ENCODE measurements around the gene CNN1. TPM values are rescaled to one million over a fixed set of nuclear protein-coding genes. Genes with fewer than 3 reads are reported as not detected.
A peak's percentile ranks its signal among the peaks of the same experiment; 100 is the strongest.
"Not testable (repeated sequence)": the region's sequence is repeated elsewhere in the genome, so short reads cannot be mapped to it uniquely, and the experiment has no call there.

The CNN1 gene
- total RNA-seq, 1 donor from 2014 or later, result 27.3 TPM

DNA sequence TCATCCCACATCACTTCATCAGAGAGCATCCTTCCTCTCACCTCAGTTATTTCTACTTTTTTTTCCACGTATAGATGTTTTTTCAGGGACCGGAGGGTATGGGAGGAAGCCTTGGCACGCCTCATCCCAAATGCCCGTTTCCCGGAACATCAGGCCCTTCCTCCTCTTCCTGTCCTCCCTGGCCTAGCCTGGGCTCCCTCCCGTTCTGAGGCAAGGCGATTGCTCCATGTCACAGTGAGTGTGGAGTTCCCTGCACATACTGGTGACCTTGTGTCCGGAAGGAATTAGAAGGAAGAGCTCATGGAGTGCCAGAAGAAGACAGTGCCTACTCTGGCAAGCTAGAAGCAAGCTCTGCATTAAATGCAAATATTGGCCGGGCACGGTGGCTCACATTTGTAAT lies 57.5 kb downstream of the CNN1 start:
- Histone ChIP-seq H3K4me3 (no peak overlapping the region), H3K27me3 (no peaks in the 10 kb centered on the region), H3K36me3 (no peaks in the 10 kb centered on the region), H3K4me1 (no peaks in the 10 kb centered on the region), H3K27ac (no peak overlapping the region), H3K9me3 (no peaks in the 10 kb centered on the region)
- intact Hi-C loops (cut with DNase I), result no loop called here
- no peak for TF ChIP-seq CTCF (IDR thresholded peaks at IDR 0.05)
- DNase-seq (peak; percentile 48), ATAC-seq (no peak)

DNA sequence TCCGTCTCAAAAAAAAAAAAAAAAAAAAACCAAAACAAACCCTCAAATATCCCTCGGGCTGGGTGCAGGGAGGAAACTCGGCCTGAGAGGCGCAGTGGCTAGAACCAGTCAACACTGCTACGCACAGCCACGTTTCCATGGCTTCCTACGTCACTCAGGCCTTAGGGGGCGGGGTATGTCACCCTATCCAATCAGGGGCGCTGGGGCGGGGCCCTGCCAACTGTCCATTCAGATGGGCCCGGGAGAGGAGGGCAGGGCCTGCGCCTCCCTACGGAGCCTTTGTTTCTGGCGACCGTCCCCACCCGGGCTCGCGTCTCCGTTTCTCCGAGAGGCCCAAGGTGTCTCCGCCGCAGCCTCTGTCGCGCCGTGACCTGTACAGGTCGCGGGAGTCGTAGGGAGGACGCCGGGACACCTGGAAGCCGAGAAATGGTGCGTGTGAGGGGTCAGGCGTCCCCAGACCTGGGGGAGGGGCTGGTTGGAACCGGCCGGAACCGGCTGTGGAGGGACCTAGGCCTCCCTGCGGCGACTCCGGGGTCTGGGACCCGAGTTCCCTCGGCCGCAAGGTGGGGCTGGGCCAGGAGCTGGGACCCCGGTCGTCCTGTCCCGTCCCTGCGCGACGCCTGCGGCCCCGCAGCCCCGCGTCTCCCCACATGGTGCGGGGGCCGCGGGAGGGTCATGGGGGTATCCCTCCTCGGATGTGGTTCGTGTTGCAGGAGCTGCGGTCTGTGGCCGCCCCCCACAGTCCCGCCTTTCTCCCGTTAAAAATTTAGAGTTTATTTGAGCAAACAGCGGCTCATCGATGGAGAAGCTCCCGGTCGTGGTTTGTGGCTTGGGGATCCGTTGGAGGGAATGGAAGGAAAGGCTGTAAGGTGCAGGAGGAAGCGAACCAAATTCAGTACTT lies 58.8 kb downstream of the CNN1 start, which contains the start of gene ZNF627:
Gene ZNF627 (plus strand): TSS at position 282 of the 901 bp plus-strand sequence. CDS start 145 bp downstream, at position 427.
- peak; percentile 100 for ATAC-seq
- Histone ChIP-seq H3K4me3 (peak within 1 kb of the TSS; percentile 86), H3K36me3 (no peaks in the 10 kb centered on the region), H3K9me3 (no peaks in the 10 kb centered on the region), H3K4me1 (no peaks in the 10 kb centered on the region), H3K27me3 (no peaks in the 10 kb centered on the region), H3K27ac (peak within 1 kb of the TSS; percentile 97)
- TF ChIP-seq CTCF (IDR thresholded peaks at IDR 0.05), result peak; percentile 32
- intact Hi-C loops (cut with DNase I), result no loop called here
- DNase-seq, result peak; percentile 99

DNA sequence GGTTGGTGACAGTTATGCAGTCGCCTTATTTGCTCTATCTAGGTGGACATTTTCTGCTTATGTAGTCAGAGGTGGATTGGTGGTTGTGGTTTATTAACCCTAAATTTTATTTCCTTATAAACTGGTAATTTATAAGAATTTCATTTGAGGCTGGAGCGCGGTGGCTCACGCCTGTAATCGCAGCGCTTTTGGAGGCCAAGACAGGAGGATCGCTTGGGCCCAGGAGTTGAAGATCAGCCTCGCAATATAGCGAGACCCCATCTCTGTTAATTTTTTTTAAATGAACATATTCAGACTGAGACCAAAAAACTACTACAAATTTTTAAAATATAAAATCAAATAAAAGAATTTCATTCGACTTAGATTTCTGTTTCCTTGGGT lies 59.4 kb downstream of the CNN1 start:
- Histone ChIP-seq H3K36me3 (no peaks in the 10 kb centered on the region), H3K4me3 (peak overlapping the region; percentile 86), H3K4me1 (no peaks in the 10 kb centered on the region), H3K27ac (peak overlapping the region; percentile 97), H3K9me3 (no peaks in the 10 kb centered on the region), H3K27me3 (no peaks in the 10 kb centered on the region)
- ATAC-seq (no peak), DNase-seq (no peak)
- intact Hi-C loops (cut with DNase I), result no loop called here
- no peak for TF ChIP-seq CTCF (IDR thresholded peaks at IDR 0.05)

DNA sequence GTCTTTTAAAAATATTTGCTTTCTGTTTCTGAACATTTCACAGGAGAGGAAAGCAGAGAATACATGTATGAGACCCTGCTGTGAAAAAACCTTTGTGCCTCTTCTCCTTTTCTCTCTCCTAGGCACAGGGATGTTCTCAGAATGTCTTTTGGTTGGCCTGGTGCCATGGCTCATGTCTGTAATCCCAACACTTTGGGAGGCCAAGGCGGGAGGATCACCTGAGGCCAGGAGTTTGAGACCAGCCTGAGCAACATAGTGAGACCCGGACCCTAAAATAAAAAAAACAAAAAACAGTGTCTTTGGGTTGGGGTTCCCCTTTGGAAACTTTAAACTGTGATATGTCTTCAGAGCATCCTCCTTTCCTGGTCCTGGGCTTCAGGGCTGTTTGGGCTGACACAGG lies 60.1 kb downstream of the CNN1 start:
- Histone ChIP-seq H3K27me3 (no peaks in the 10 kb centered on the region), H3K4me1 (no peaks in the 10 kb centered on the region), H3K36me3 (no peaks in the 10 kb centered on the region), H3K9me3 (no peaks in the 10 kb centered on the region), H3K27ac (no peak overlapping the region), H3K4me3 (no peak overlapping the region)
- no peak for ATAC-seq
- DNase-seq, result no peak
- intact Hi-C loops (cut with DNase I), result no loop called here
- TF ChIP-seq CTCF (IDR thresholded peaks at IDR 0.05), result no peak

GRCh38 chr19:11599704-11600103 lies 61.1 kb downstream of the CNN1 start:
- H3K36me3 ChIP-seq; H3K9me3 ChIP-seq; DNase-seq; H3K4me3 ChIP-seq; ATAC-seq; H3K4me1 ChIP-seq; H3K27me3 ChIP-seq; intact Hi-C loops (cut with DNase I); H3K27ac ChIP-seq: not testable (repeated sequence)

Small RNA genes within 50 kb of the gene (microRNA-seq; reads per million reads assigned to microRNA genes)
- gene MIR7974 (ENCODE audit: borderline microRNAs expressed), result not detected

Other genes starting within 250 kb of the CNN1 start
- gene TSPAN16, start 242.7 kb upstream of the CNN1 start, total RNA-seq, result not detected
- gene RAB3D, start 199.2 kb upstream of the CNN1 start, total RNA-seq, result 52.7 TPM
- gene TMEM205, start 192.6 kb upstream of the CNN1 start, total RNA-seq, result 74.6 TPM
- gene CCDC159, start 192.3 kb upstream of the CNN1 start, total RNA-seq, result 39.4 TPM
- gene PLPPR2, start 183.4 kb upstream of the CNN1 start, total RNA-seq, result 26.5 TPM
- 3.2 TPM for gene SWSAP1, start 164.2 kb upstream of the CNN1 start, total RNA-seq
- 20.4 TPM for gene EPOR, start 154.5 kb upstream of the CNN1 start, total RNA-seq
- gene RGL3, start 119.5 kb upstream of the CNN1 start, total RNA-seq, result 54.6 TPM
- gene ODAD3, start 103.7 kb upstream of the CNN1 start, total RNA-seq, result 0.49 TPM
- gene PRKCSH, start 103.2 kb upstream of the CNN1 start, total RNA-seq, result 293 TPM
- gene ELAVL3, start 57.8 kb upstream of the CNN1 start, total RNA-seq, result not detected
- 10.7 TPM for gene ZNF653, start 33.0 kb upstream of the CNN1 start, total RNA-seq
- gene ECSIT, start 9.7 kb upstream of the CNN1 start, total RNA-seq, result 44.8 TPM
- gene ELOF1, start 20.4 kb downstream of the CNN1 start, total RNA-seq, result 44.3 TPM
- 429 TPM for gene ACP5, start 38.8 kb downstream of the CNN1 start, total RNA-seq
- gene ZNF627, start 58.6 kb downstream of the CNN1 start, total RNA-seq, result 11.6 TPM
- gene ZNF823, start 200.1 kb downstream of the CNN1 start, total RNA-seq, result 5.6 TPM
- 10.0 TPM for gene ZNF441, start 228.1 kb downstream of the CNN1 start, total RNA-seq

All from upper lobe of right lung (tissue), 1 donor.